Stimulated activated CD8-positive, alpha-beta memory T cell treated with anti-CD3 and anti-CD28 coated beads, Interleukin-2, amount 100 ng/mL, for 48 hours (primary cell): ENCODE data around the gene RTN4R.

Experiments
- DNase-seq, 2 donors: peaks; one replicate each; pipeline ENCODE4 v3.0.0-alpha.2; 2020; ENCODE audit warnings: low read depth in 2 of 2

Gene RTN4R

DNA sequence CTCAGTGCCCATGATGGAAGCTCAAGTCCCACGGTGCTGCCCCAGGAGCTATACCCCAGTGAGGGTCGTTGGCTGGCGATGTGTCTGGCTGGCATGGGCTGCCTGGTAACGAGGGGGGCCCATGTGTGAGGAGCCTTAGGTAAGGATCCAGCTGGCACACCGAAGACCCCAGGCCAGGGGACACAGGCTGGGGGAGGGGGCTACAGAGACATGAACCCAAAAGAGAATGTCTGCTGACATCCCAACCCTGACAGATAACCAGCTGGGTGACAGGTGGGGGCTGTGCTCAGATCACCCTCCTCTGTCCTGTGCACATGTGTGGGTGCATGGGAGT lies 39.2 kb downstream of the RTN4R start:
- no peak for DNase-seq

DNA sequence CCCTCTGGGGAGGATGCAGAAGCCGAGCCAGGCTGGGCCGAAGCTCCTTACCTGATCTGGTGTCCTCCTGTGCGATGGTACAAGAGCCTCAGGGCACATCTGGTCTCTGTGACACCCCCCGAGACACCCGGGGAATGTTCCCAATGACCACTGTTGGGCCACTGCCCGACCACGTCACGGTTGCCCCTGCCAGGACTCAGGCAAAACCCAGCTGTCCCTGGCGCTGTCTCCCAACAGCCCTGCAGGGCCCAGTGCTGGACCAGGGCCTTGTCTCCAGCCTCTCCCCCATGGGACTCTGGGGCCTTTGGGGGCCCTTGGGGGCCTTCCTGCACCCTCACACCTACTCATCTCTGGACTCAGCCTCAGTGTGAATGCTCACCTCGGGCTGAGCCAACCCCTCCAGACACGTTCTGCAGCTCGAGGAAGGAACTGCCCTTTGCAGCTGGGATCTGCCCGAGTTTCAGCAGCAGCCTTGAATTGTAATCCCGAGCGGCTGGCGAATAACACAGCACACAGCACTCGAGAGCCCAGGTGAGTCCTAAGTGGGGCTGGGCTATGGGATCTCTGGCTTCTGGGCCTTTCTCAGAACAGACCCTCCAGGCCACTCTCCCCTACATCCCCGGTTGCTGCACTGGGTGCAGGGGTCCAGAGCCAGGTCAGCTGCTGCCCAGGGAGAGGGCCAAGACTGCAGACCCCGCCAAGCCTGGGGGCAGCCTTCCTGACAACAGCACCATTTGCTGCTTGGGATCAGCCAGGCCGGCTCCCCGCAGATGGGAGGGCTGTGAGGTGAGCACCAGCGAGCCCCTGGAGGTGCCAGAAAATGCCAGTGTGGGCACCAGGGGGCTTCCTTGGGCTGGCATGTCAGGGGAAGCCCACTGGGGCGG lies 39.8 kb downstream of the RTN4R start:
- no peak for DNase-seq

DNA sequence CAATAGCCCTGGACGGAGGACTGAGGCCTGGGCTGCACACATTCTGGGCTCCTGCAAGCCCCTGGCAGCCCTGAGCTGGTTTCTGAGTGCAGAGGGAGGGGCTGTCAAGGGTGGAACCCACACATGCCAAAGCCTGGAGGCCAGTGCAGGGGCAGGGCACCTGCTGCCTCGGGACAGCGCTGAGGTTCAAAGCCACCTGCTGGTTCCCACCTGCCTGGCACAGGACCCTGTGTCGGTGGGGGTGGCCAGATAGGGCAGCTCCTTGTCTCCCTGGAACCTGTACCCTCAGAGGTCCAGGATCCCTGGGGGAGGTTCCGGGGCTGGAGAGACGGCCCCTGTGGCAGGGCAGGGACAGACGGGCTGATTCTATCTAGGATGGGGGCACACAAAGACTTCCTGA lies 40.8 kb downstream of the RTN4R start:
- DNase-seq: no peak

DNA sequence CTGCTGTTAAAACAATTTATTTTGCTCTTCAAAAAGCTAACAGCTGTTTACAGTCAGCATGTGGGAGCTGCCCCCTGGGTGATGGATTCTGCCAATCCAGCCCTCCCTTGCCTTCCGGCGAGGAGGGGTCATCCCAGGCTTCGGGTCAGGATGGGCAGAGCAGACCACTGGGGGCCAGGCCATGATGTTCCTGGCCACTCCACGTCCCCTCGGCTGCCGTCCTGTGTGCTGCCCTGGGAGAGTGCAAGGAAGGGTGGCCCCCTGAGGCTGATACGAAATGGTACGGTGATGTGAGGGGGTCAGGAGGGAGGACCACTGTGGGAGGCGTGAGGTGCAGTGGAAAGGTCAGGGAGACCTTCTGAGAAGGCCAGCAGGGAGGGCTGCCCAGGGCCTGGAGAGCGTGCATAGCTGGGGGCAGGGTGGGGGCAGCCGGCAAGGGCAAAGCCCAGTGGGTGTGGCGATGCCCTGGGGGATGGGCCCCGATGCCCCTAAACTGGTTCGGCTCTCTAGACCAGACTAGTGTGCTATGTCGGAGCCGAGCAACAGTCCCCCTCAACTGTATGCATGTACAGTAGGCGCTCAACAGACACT lies 41.3 kb downstream of the RTN4R start:
- no peak for DNase-seq

DNA sequence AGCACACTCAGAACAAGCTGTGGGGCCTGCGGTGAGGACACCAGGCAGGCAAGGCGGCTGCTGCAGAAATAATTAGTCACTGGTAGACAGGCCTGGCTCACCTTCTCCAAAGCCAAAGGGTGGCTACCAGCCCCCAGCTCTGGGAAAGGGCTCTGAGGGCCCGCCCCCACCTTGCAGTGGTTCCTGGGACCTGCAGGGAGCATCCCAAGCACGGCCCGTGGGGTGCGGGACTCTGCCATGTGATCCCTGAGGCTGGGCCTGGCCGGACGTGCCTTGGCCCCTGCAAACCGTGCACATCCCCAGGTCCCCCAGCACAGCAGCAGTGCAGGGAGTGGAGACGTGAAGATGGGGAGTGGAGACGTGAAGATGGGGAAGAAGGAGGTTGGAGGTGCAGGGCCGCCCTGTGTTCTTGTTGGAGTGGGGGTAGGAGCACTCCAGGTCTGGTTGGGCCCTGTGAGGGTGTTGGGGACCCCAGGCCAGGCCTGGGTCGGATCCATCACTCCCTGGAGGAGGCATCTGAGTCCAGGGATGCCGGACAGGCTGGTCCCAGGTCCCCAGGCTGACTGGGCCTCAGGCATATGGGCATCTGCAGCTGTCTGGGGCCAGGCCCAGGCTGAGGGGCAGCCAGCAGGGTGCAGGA lies 41.9 kb downstream of the RTN4R start:
- no peak for DNase-seq

DNA sequence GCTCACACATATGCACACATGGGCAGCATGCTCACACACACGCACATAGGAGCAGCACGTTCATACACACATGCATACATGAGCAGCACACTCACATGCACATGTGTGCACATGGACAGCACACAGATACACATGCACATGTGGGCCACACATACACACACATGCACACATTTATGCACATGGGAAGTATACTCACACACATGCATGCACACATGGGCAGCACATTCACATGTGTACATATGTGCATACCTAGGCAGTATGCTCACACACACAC lies 42.5 kb downstream of the RTN4R start:
- DNase-seq: no peak

DNA sequence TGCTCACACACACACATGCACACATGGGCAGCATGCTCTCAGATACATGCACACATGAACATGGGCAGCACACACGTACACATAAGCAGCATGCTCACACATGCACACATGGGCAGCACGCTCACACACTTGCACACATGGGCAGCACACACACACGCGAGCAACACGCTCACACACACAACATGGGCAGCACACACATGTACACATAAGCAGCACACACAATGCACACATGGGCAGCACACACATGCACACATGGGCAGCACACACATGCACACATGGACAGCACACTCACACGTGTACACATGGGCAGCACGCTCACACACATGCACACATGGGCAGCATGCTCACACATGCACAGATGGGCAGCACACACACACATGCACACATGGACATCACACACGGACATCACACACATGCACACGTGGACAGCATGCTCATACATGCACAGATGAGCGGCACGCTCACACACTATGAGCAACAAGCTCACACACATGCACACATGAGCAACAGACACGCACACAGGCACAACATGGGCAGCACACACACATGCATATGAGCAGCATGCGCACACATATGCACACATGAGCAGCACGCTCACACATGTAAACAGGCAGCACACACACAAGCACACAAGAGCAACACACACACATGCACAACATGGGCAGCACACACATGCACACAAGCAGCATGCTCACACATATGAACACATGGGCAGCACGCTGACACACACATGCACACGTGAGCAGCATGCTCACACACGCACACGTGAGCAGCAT lies 43.0 kb downstream of the RTN4R start:
- no peak for DNase-seq

DNA sequence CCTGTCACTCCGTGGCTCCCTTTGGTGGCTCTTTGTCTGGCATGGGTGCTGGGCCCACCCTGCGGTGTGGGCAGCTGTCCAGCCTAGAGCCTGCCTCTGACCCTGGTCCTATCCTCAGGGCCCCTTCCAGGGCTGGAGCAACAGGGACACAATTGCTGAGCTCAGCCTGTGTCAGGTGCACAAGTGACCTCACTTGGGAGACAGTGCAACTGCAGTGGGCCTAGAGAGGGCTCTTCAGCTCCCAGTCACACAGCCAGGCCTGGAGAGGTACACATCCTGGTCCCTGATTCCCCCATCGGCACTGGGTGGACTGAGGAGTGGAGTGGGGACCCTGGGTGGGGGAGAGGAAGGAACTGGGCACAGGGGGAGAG lies 43.9 kb downstream of the RTN4R start:
- no peak for DNase-seq

DNA sequence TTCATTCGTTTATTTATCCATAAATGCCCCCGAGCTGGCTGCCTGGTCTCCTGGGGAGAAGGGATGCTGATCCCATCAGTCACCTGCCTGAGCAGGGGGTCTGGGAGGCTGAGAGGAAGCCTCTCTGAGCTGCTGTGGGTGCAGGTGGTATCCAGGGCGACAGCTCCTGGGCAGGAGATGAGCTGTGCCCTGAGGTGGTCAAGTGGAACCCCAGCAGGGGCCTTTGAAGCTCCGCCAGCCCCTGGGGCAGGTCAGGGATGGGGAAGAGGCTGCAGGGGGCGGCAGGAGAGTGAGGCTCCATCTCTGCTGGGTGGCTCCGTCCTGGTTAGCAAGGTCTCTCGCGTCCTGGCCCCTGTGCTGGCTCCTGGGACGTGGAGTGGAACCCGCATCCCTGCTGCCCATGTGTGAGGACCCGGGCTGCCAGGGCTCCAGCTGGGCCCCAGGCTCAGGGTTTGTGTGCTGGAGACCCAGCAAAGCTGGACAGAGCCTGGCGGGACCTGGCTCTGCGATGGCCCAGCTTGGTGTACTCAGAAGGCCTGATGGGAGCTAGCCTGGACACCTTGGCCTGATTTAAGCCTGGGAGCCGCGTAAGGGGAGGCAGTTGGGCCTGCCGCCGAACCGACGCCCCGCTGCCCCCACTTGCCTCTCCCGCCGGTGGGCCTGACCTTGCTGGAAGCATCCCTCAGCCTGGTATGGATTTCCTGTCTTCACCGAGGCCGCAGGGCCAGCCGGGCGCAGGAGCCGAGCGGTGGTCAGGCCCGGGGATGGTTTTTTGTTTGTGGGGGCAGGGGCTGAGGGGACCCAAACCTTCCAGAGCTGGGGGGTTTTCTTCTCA lies 44.5 kb downstream of the RTN4R start:
- no peak for DNase-seq

DNA sequence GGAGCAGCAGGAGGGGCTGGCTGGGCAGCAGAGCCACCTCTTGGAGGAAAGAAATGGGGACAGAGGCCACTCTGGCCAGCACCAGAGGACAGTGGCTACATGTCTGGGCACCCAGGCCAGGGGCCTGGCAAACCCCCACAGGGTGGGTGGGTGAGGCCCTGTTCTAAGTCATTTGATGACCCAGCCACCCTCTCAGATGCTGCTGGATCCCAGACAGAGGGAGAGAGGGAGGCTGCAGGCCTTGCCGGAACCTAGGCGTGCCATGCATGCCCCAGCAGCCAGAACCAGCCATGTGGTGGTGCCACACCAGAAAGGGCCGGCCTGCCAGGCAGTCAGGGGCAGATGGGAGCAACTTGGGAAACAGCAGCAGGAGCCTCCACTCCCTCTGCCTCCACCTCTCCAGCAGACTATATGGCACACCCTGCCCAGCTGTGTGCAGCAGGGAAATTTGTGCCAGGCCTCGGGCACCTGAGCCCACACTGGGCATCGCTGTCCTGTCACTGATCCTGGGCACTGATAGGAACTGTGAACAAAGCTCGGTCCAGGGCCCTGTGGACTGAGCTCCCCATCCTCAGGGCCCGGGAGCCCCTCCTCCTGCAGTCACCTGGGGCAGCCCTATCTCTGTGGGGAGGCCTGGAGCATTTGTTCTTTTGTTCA lies 45.2 kb downstream of the RTN4R start:
- DNase-seq: no peak

DNA sequence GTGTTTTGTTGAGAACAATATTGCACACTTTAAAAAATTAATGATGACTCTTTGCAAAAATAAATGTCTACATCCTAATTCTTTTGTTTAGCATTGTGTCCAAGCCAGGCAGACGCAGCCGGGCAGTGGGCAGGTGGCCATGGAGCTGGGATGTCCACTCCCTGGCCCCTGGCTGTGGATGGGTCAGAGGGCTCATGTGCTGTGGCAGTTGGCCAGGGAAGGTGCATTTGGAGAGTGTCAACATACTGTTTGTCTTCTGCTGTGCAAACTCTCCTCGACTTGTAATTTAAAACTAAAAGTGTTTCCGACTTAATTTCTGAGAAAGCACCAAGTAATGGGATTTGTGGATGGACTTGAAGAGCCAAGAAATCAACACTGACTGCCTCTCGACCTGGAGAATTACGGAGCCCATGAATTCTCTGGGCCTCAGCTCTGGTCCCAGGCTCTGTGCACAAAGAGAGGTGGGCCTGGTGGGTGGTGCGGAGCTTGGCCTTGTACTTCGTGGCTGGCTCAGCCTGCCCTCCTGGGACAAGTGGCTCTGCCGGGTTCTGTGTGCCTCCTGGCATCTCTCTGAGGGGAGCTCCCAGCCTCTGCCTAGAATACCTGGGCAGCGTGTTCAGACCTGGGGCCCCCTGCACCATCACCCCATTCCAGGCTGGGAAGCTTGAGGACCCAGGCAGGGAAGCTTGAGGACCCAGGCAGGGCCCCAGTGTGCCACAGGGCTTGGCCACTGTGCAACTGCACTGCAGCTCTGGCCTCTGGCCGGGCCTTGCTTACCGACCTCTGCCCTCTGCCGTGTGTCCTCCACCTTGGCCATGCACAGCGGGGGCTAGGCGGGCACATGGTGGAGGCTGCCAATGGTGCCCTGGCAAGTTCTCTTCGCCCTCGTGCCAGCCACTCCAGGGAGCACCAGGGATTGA lies 46.4 kb downstream of the RTN4R start:
- DNase-seq: no peak

DNA sequence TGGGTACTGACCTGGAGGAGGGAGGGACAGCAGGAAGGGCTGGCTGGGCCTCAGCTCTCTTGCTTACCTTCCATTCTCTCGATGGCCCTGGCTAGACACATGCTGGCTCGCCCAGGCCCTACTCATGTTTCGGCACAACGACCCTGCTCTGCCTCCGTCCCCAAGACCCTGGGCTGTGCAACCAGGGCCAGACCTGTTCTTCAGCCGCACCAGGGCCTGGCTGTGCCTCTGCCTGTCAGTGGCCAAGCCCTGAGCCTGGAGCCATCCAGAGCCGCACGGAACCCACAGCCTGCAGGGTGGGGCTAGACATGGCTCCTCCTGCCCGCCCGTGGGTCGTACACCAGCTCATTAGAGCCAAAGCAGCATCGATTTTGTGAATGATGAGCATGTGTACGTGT lies 47.5 kb downstream of the RTN4R start:
- DNase-seq: no peak

DNA sequence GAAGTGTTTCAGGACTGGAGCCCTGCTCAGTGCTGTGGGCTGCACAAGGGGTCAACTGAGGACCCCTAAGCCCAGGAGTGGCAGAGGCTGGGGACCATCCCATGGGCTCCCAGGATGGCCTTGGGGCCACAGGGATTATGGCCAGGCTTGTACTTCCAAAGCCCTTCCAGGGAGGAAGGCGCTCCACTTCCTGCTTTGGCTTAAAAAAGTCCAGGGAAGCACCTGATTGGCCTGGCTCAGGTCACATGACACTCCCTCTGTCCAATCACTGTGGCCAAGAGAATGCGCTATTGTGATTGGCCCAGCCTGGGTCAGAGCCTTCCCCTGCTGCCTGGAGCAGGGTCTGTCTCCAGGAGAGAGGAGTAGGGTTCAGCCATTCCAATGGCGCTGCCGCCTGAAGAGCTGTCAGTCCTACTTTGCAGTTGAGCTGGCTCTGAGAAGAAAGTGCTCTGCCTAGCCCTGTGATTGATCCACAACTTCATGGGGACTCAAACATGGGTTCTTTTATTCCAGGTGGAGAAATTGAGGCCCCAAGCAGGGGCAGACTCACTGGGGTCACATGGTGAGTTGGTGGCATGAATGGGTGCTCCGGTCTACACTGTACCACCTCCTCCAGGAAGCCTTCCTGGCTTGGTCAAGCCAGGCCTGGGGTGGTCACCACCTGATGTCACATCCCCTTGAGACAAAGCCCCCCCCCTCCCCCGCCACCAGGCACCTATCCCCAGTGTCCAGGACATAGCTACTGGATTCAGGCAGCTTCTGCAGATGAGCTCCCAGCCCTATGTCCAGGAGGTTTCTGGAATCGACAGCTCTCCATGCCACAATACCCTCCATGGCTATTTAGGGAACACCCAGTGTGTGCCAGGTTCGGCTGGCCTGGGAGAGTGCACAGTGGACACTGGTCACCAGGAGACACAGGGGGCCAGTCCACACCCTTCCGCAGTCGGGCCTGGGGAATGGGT lies 48.2 kb downstream of the RTN4R start:
- DNase-seq: no peak

DNA sequence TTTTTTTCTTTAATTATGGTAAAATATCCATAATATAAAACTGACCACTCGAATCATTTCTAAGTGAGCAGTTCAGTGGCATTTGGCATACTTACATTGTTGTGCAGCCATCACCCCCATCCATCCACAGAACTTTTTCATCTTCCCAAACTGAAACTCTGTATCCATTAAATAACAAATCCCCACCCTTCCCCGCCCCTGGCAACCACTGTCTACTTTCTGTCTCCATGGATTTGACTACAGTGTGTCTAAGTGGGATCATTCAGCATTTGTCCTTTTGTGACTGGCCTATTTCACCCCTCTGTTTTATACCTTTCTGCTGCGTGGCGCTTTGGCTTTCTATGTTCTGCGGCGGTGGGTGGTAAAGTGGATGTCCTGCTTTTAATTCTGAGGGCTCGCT lies 49.1 kb downstream of the RTN4R start:
- DNase-seq: no peak

DNA sequence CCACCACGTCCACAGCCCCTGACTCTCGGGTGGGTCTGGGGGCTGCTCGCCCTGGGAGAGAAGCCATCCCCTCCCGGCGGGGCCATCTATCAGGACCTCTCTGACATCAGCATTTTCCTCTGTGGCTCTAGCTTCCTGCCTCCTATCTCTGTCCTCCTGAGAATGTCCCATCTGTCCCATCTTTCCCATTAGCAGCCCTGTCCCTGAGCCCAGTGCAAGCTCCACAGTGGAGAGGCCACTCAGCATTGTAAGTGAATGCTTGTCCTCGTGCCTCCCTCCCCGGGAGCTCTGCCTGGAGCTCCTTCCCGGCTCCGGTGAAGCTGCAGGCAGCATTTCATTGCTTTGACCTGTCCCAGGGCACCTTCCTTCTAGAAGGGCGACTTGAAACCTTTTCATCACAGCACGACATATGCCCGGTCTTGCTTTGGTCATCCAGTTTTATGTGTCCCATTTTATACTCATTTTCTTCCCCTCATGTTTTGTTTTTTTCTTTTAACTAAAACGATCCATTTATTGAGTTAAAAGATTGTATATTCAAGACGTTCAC lies 49.7 kb downstream of the RTN4R start:
- no peak for DNase-seq

DNA sequence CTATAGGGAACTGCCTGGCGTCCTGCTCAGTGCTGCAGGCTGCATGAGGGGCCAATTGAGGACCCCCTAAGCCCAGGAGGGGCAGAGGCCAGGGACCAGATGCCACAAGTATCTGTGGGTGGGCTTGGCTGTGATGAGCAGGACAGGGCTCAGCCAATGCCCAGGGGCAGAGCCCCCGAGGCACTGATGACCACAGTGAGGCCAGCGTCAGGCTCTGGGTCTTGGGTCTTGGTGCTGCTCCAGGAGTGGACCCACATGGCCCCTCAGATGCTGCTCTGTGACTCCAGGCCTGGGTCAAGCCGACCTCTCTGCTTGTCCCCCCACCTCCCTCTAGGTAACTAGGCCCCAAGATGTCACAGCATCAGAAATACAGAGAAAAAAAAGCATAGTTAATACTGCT lies 50.6 kb downstream of the RTN4R start:
- no peak for DNase-seq

DNA sequence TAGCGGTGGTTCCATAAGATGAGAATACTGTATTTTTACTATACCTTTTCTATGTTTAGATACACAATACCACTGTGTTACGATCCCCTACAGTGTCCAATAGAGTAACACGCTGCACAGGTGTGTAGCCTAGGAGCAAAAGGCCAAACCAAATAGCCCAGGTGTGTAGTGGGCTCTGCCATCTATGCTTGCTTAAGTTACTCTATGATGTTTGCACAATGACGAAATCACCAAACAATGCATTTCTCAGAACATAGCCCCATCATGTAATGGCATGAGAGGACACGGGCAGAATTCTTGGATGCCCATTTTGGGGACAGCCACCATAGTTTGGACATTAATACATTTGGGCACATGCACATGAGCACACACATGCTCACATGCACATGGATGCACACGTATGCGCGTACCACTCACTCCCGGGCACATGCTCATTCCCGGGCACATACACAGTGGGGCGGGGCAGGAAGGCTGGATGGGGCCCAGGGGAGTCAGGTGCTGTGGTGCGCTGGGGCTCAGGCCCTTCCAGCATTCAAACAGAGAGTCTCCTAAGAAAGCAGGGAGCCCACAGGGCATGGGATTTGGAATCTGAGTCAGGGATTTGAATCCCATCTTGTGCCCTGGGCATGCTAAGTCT lies 51.1 kb downstream of the RTN4R start:
- no peak for DNase-seq

DNA sequence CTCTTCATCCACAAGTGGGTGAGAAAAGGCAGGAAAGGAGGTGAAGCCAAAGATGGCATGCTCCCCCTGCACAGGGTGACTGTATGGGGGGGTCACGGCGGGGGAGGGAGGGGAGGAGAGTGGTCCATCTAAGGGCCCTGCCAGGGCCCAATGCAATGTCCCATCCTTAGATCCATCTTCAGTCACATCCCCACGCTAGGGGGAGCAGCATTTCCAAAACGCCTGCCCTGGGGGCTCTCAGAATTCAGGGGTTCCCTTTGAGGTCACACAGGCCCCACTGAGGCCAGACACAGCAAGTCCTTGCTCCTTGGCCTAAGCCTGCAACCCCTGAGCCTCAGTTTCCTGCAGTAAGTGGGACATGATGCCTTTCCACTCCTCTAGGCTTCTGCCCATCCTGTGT lies 52.4 kb downstream of the RTN4R start:
- no peak for DNase-seq
